CD4-positive, alpha-beta T cell (primary cell): ENCODE results near the gene THSD7A. TPM values are rescaled to one million over a fixed set of nuclear protein-coding genes. Genes with fewer than 3 reads are reported as not detected.

Source experiments
- ATAC-seq: fragments of 200-7000 bp; cut with Tn5 transposase; one replicate; pipeline ENCODE4 v1.10.0; 2022; ENCODE audit warnings: mild to moderate bottlenecking; ENCODE audit not compliant: poor library complexity
- CTCF ChIA-PET: fragments of 350-600 bp; sonication (Branson Sonifier 250); formaldehyde crosslinking; loops from one replicate; lab custom pipeline; 2021; ENCODE audit warnings: antibody characterized with exemption, inconsistent platforms; lab: Charles Lee
- POLR2A ChIA-PET: fragments of 350-600 bp; sonication (Branson Sonifier 250); formaldehyde crosslinking; loops from one replicate; lab custom pipeline; 2021; ENCODE audit warnings: antibody characterized with exemption, inconsistent platforms; lab: Charles Lee
- DNase-seq, 14 experiments: peaks; one replicate each; pipeline ENCODE4 v3.0.0-alpha.2; 2013 to 2020; ENCODE audit warnings: mixed read lengths in 2 of 14
- H3K27ac ChIP-seq, 2 donors: one replicate each; pipeline versions ENCODE4 v1.5.1 to v1.7.0; 2013; ENCODE audit warnings: low read length in 2 of 2, low read depth in 1 of 2, mild to moderate bottlenecking in 1 of 2
- H3K27me3 ChIP-seq, 2 experiments: 1 replicate in 1 of 2; 2 replicates in 1 of 2; pipeline versions ENCODE4 v1.6.1 to v1.7.0; 2013; ENCODE audit warnings: low read length in 2 of 2, control low read depth in 1 of 2, mild to moderate bottlenecking in 1 of 2, moderate library complexity in 1 of 2; ENCODE audit not compliant: insufficient read depth in 2 of 2, control insufficient read depth in 1 of 2
- H3K36me3 ChIP-seq: one replicate; pipeline ENCODE4 v1.6.1; 2013; ENCODE audit warnings: low read length, control low read depth; ENCODE audit not compliant: insufficient read depth
- H3K4me1 ChIP-seq: one replicate; pipeline ENCODE4 v1.6.1; 2013; ENCODE audit warnings: low read length, control low read depth; ENCODE audit not compliant: insufficient read depth
- H3K4me3 ChIP-seq: one replicate; pipeline ENCODE4 v1.5.1; 2013; ENCODE audit warnings: mild to moderate bottlenecking, low read length, moderate library complexity
- H3K9me3 ChIP-seq, 2 experiments: 1 replicate in 1 of 2; 2 replicates in 1 of 2; pipeline versions ENCODE4 v1.6.1 to v1.7.0; 2013; ENCODE audit warnings: low read length in 2 of 2, mild to moderate bottlenecking in 2 of 2, control low read depth in 1 of 2, moderate library complexity in 1 of 2; ENCODE audit not compliant: control insufficient read depth in 1 of 2, insufficient read depth in 1 of 2
- H3K27ac Mint-ChIP-seq: one replicate; pipeline ENCODE4 v1.8.0; 2020; ENCODE audit warnings: mixed read lengths
- H3K27me3 Mint-ChIP-seq: one replicate; pipeline ENCODE4 v1.8.0; 2021; ENCODE audit warnings: mixed read lengths
- H3K36me3 Mint-ChIP-seq: one replicate; pipeline ENCODE4 v1.8.0; 2021; ENCODE audit warnings: low read depth, mixed read lengths
- H3K4me1 Mint-ChIP-seq: one replicate; pipeline ENCODE4 v1.8.0; 2021; ENCODE audit warnings: low read depth, mixed read lengths
- H3K4me3 Mint-ChIP-seq: one replicate; pipeline ENCODE4 v1.8.0; 2020; ENCODE audit warnings: mild to moderate bottlenecking, mixed read lengths
- H3K9me3 Mint-ChIP-seq: one replicate; pipeline ENCODE4 v1.8.0; 2020; ENCODE audit warnings: mixed read lengths
- intact Hi-C, 2 experiments: fragments of 100-400 bp; cut with DNase I in 1 of 2; cut with micrococcal nuclease in 1 of 2; formaldehyde crosslinking; loops; one replicate each; pipeline versions ENCODE4 v1.15.1 to v1.9.0; 2023 to 2025; cut with DNase I, micrococcal nuclease
- total RNA-seq, 174 experiments: library from RNA in 2 of 174; stranded (reverse) in 2 of 174; gene quantifications; one replicate each; pipeline ENCODE4 v1.2.3 and lab custom pipeline; 2021 to 2026
- TF ChIP-seq, protein P1 (sequence below): fragments of 200-600 bp; IDR thresholded peaks from one replicate; pipeline ENCODE4 v1.8.0; 2022; ENCODE audit warnings: antibody characterized with exemption, mild to moderate bottlenecking

THSD7A gene
- total RNA-seq, 2 experiments from 2014 or later, result not detected

DNA sequence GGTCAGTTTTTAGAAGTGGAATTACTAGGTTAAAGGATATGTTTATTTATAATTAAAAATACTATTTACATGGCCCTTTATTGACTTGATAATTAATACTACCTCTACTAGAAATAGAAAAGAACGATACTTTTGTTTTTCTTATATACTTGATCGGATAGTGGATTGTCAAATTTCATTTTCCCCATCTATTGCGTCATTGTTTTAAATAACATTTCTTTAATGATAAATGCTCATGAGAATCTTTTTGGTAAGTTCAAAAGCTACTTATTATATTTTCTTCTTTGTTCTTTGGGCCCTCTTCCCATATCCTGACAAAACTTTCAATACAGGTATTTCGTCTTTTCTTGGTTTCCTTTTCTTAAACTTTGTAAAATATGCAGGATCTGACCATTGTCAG, 465.9 kb downstream of the THSD7A start:
- no peak for DNase-seq

DNA sequence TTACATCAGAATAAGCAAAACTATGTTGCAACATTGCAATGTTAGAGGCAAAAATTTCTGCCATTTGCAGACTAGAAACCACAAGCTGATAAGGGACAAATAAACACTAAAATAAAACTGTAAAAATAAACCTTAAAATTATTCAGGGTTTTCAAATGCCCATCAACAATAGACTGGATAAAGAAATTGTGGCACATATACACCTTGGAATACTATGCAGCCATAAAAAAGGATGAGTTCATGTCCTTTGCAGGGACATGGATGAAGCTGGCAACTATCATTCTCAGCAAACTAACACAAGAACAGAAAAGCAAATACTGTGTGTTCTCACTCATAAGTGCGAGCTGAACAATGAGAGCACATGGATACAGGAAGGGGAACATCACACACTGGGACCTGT, 473.4 kb downstream of the THSD7A start:
- ATAC-seq (no peak), DNase-seq (no peak)
- no peaks in the 10 kb centered on the region for H3K27me3 ChIP-seq
- no peak overlapping the region for H3K27ac ChIP-seq
- H3K9me3 ChIP-seq, result no peaks in the 10 kb centered on the region
- CTCF ChIA-PET, result no interaction called here
- Mint-ChIP-seq H3K4me3 (no peak overlapping the region), H3K27me3 (no peaks in the 10 kb centered on the region), H3K36me3 (no peaks in the 10 kb centered on the region), H3K27ac (no peak overlapping the region), H3K9me3 (no peaks in the 10 kb centered on the region), H3K4me1 (no peaks in the 10 kb centered on the region)
- no peaks in the 10 kb centered on the region for H3K4me1 ChIP-seq
- intact Hi-C loops, result no loop called here
- H3K36me3 ChIP-seq, result no peaks in the 10 kb centered on the region
- H3K4me3 ChIP-seq, result no peak overlapping the region
- POLR2A ChIA-PET, result no interaction called here
- TF ChIP-seq, protein P1, sequence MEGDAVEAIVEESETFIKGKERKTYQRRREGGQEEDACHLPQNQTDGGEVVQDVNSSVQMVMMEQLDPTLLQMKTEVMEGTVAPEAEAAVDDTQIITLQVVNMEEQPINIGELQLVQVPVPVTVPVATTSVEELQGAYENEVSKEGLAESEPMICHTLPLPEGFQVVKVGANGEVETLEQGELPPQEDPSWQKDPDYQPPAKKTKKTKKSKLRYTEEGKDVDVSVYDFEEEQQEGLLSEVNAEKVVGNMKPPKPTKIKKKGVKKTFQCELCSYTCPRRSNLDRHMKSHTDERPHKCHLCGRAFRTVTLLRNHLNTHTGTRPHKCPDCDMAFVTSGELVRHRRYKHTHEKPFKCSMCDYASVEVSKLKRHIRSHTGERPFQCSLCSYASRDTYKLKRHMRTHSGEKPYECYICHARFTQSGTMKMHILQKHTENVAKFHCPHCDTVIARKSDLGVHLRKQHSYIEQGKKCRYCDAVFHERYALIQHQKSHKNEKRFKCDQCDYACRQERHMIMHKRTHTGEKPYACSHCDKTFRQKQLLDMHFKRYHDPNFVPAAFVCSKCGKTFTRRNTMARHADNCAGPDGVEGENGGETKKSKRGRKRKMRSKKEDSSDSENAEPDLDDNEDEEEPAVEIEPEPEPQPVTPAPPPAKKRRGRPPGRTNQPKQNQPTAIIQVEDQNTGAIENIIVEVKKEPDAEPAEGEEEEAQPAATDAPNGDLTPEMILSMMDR, result no peak

More for the DNA sequence above, 465.9 kb downstream of the THSD7A start:
- CTCF ChIA-PET, result no interaction called here
- H3K27me3 ChIP-seq, result no peaks in the 10 kb centered on the region
- TF ChIP-seq, protein P1, result no peak
- no peaks in the 10 kb centered on the region for H3K9me3 ChIP-seq
- H3K27me3 Mint-ChIP-seq, result no peaks in the 10 kb centered on the region
- H3K36me3 Mint-ChIP-seq, result no peaks in the 10 kb centered on the region
- no peaks in the 10 kb centered on the region for H3K4me1 ChIP-seq
- ATAC-seq, result no peak
- H3K27ac ChIP-seq, result no peak overlapping the region
- H3K4me3 ChIP-seq, result no peak overlapping the region
- no peak overlapping the region for H3K27ac Mint-ChIP-seq
- H3K4me1 Mint-ChIP-seq, result no peaks in the 10 kb centered on the region
- H3K9me3 Mint-ChIP-seq, result no peaks in the 10 kb centered on the region
- no peak overlapping the region for H3K4me3 Mint-ChIP-seq
- POLR2A ChIA-PET, result no interaction called here
- intact Hi-C loops, result no loop called here
- no peaks in the 10 kb centered on the region for H3K36me3 ChIP-seq

DNA sequence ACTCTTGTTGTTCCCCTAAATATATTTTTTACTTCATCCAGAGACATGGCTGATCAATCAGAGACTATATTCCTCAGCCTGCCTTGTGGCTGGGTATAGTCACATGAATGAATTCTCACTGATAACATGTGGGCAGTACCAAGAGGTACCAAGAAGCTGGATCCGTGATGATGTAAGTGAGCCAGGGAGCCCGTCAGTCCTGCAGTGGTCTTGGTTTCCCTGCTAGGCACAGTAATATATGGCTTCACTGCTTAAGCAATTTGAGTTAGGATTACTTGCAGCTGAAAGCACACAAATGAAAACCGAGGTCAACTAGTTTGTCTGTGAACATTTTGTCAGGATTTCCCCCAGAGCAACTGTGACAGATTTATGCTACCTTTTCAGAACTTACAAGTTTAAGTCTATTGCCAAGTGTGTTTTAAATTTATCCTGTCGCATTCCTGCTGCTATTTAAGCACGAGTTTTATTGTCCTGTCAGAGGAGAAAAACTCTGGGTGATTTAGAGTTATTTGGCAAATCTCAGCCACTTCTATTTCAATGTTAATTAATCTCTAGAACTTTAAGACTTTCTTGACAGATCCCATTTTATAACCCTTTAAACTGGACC, 476.5 kb downstream of the THSD7A start:
- no peaks in the 10 kb centered on the region for H3K9me3 ChIP-seq
- Mint-ChIP-seq H3K9me3 (no peaks in the 10 kb centered on the region), H3K27ac (no peak overlapping the region), H3K4me1 (no peaks in the 10 kb centered on the region), H3K27me3 (peaks cover 4% of the 10 kb centered on the region), H3K4me3 (no peak overlapping the region), H3K36me3 (no peaks in the 10 kb centered on the region)
- no peaks in the 10 kb centered on the region for H3K4me1 ChIP-seq
- no peaks in the 10 kb centered on the region for H3K27me3 ChIP-seq
- ChIA-PET POLR2A (no interaction called here), CTCF (no interaction called here)
- no peak overlapping the region for H3K27ac ChIP-seq
- no peak for ATAC-seq
- H3K36me3 ChIP-seq, result no peaks in the 10 kb centered on the region
- TF ChIP-seq, protein P1, result no peak
- intact Hi-C loops, result no loop called here
- H3K4me3 ChIP-seq, result no peak overlapping the region
- DNase-seq, result no peak
